Measurements from ENCODE around the gene SPAST. TPM values are rescaled to one million over a fixed set of nuclear protein-coding genes. Genes with fewer than 3 reads are reported as not detected.
"Not testable (repeated sequence)": the region's sequence is repeated elsewhere in the genome, so short reads cannot be mapped to it uniquely, and the experiment has no call there.

Gene SPAST
- total and polyA plus RNA-seq, 10 donors: 4.2 to 28.5 (median 20.0) TPM

DNA sequence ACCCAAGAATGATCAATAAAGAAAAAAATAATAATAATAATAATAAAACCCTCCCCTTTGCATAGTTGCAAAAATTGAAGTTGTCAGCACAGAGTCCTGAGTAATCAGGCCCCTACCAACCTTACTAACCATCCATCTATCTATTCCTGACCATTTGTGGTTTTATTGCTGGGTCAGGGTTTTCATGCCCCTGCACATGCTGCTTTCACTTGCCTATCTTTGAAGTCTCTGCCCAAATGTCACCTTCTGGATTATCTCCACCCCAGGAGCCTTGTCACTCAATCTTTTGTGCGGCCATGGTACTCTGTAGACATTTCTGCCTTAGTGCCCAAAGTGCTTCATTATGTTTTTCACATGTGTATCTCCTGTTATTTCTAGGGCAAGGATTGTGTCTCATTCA lies 137.5 kb downstream of the SPAST start:
- no peaks in the 10 kb centered on the region for H3K9me3 ChIP-seq
- H3K27me3 ChIP-seq (replicated peaks in 1 of 7): no peaks in the 10 kb centered on the region
- H3K36me3 ChIP-seq: peaks cover 2 to 96% (median 50%) of the 10 kb centered on the region in 6 donors
- no peak overlapping the region for H3K27ac ChIP-seq
- no peak for DNase-seq
- no peak overlapping the region for H3K4me3 ChIP-seq
- H3K4me1 ChIP-seq: no peaks in the 10 kb centered on the region
- intact Hi-C loops (cut with DNase I; ENCODE audit: low total_unique reads): no loop called here
- WGBS, 5 donors: 87 to 97% (median 93%) methylated on average over 1 of the region's 1 CpG
- TF ChIP-seq POLR2AphosphoS5 (IDR thresholded peaks at IDR 0.05) (no peak), POLR2A (IDR thresholded peaks at IDR 0.05) (no peak)
- TF ChIP-seq, protein P1, sequence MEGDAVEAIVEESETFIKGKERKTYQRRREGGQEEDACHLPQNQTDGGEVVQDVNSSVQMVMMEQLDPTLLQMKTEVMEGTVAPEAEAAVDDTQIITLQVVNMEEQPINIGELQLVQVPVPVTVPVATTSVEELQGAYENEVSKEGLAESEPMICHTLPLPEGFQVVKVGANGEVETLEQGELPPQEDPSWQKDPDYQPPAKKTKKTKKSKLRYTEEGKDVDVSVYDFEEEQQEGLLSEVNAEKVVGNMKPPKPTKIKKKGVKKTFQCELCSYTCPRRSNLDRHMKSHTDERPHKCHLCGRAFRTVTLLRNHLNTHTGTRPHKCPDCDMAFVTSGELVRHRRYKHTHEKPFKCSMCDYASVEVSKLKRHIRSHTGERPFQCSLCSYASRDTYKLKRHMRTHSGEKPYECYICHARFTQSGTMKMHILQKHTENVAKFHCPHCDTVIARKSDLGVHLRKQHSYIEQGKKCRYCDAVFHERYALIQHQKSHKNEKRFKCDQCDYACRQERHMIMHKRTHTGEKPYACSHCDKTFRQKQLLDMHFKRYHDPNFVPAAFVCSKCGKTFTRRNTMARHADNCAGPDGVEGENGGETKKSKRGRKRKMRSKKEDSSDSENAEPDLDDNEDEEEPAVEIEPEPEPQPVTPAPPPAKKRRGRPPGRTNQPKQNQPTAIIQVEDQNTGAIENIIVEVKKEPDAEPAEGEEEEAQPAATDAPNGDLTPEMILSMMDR (IDR thresholded peaks at IDR 0.05 in 8 of 11, conservative IDR thresholded peaks at IDR 0.05 in 3 of 11): no peak

DNA sequence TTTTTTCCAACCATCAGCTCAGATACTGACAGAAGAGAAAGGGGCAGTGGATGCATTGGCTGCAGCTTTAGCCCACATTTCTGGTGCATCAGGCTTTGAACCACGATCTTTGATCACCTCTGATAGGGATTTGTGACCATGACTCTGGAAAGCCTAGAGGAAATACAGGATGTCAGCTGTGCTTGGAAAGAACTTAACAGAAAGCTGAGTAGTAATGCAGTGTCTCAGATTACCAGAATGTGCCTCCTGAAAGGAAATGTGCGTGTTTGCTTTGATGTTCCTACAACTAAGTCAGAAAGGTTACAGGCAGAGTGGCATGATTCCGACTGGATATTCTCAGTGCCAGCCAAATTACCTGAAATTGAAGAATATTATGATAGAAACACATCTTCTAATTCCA lies 140.1 kb downstream of the SPAST start:
- DNase-seq; H3K27me3 ChIP-seq (replicated peaks in 1 of 7); H3K4me1 ChIP-seq; intact Hi-C loops (cut with DNase I; ENCODE audit: low total_unique reads); H3K27ac ChIP-seq; H3K4me3 ChIP-seq; H3K9me3 ChIP-seq: not testable (repeated sequence)
- peaks cover under 1 to 95% (median 41%) of the 10 kb centered on the region in 6 donors for H3K36me3 ChIP-seq
- WGBS, 5 donors: 88 to 94% (median 93%) methylated on average over 3 of the region's 3 CpGs

Other genes with a start within 250 kb of the SPAST start
- gene MEMO1, start 52.5 kb upstream of the SPAST start, total RNA-seq: 10 to 100 TPM; 26.9 to 55.7 (median 40.6) TPM
- gene MEMO1, start 52.5 kb upstream of the SPAST start, polyA plus RNA-seq: 10 to 100 TPM; 40.2 to 46.1 (median 43.5) TPM
- 10 to 100 TPM; 31.9 to 47.7 (median 44.8) TPM for gene DPY30, start 23.8 kb upstream of the SPAST start, total RNA-seq
- 10 to 100 TPM; 74.1 to 86.4 (median 84.9) TPM for gene DPY30, start 23.8 kb upstream of the SPAST start, polyA plus RNA-seq
- gene SLC30A6, start 102.3 kb downstream of the SPAST start, total RNA-seq: 10 to 100 TPM; 18.7 to 29.2 (median 21.5) TPM
- gene SLC30A6, start 102.3 kb downstream of the SPAST start, polyA plus RNA-seq: 1 to 10 TPM; 4.0 to 4.9 (median 4.2) TPM
- gene NLRC4, start 201.3 kb downstream of the SPAST start, total RNA-seq: 10 to 100 TPM; 14.2 to 42.7 (median 25.4) TPM
- 1 to 10 TPM; 4.2 to 8.9 (median 7.3) TPM for gene NLRC4, start 201.3 kb downstream of the SPAST start, polyA plus RNA-seq
- gene YIPF4, start 214.3 kb downstream of the SPAST start, total RNA-seq: 10 to 100 TPM; 16.4 to 56.0 (median 45.5) TPM
- gene YIPF4, start 214.3 kb downstream of the SPAST start, polyA plus RNA-seq: 10 to 100 TPM in 2 of 3 donors, 1 to 10 TPM in 1; 6.5 to 14.1 (median 13.3) TPM